ENCODE data around the gene DKK1. TPM values are rescaled to one million over a fixed set of nuclear protein-coding genes. Genes with fewer than 3 reads are reported as not detected.

DKK1 gene
- total and polyA plus RNA-seq, 5 experiments from 2014 or later = not detected

DNA sequence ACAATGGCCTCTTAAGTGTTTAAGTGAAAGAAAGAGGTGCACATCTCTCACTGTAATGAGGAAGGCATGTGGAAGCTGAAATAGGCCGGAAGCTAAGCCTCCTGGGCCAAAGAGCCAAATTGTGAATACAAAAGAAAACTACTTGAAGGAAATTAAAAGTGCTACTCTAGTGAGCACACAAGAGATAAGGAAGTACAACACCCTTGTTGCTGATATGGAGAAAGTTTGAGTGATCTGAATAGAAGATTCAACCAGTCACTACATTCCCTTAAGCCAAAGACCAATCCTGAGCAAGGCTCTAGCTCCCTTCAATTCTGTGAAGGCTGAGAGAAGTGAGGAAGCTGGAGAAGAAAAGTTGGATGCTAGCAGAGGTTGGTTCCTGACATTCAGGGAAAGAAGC, 8.2 kb downstream of the DKK1 start:
- H3K36me3 Mint-ChIP-seq = no peaks in the 10 kb centered on the region
- POLR2A ChIA-PET = no interaction called here
- ATAC-seq = no peak
- H3K9me3 Mint-ChIP-seq = peaks cover 0 to 3% (median 0%) of the 10 kb centered on the region in 9 donors
- H3K4me3 Mint-ChIP-seq = no peak overlapping the region
- no peaks in the 10 kb centered on the region for H3K4me1 Mint-ChIP-seq
- DNase-seq = no peak
- H3K27ac Mint-ChIP-seq = no peak overlapping the region
- peaks cover 0 to 6% (median 4%) of the 10 kb centered on the region in 5 donors for H3K27me3 Mint-ChIP-seq

DNA sequence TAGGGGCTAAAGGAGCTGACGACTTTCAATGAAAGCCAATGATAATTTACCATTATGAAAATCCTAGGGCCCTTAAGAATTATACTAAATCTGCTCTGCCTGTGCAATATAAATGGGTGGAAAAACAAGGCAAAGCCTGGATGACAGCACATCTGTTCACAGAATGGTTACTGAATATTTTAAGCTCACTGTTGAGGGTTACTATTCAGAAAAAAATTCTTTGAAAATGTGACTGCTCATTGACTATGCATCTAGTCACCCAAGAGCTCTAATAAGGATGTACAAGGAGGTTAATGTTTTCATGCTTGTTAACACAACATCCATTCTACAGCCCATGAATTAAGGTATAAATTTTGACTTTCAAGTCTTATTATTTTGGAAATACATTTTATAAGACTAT, 8.9 kb downstream of the DKK1 start:
- no peak overlapping the region for H3K27ac Mint-ChIP-seq
- H3K4me1 Mint-ChIP-seq = no peaks in the 10 kb centered on the region
- no peak overlapping the region for H3K4me3 Mint-ChIP-seq
- POLR2A ChIA-PET = no interaction called here
- H3K9me3 Mint-ChIP-seq = peaks cover 0 to 3% (median 0%) of the 10 kb centered on the region in 9 donors
- DNase-seq (no peak), ATAC-seq (no peak)
- no peaks in the 10 kb centered on the region for H3K36me3 Mint-ChIP-seq
- H3K27me3 Mint-ChIP-seq = peaks cover 0 to 5% (median 0%) of the 10 kb centered on the region in 5 donors

DNA sequence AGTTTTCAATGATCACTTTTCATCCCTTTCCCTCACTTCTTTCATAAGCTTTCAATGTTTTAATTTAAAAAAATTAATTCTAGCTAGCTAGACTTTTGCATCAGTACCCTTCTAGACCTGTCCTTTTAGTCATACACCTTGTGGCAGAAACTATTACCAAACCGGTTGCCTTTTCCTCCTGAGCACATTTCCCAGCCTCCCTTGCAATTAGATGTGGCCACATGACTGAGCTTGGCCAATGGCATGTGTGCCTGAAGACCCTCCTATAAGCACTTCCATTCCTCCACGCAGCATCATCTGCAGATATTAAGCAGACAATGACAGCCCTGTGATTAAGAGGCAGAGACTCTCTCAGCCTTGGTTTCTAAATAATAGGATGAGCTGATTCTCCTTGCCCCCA, 12.3 kb downstream of the DKK1 start:
- POLR2A ChIA-PET = no interaction called here
- Mint-ChIP-seq H3K36me3 (no peaks in the 10 kb centered on the region), H3K9me3 (peaks cover 0 to 4% (median 0%) of the 10 kb centered on the region in 9 donors), H3K4me1 (no peaks in the 10 kb centered on the region), H3K27me3 (peaks cover 0 to 4% (median 0%) of the 10 kb centered on the region in 5 donors), H3K4me3 (no peak overlapping the region), H3K27ac (no peak overlapping the region)
- DNase-seq (no peak), ATAC-seq (no peak)

DNA sequence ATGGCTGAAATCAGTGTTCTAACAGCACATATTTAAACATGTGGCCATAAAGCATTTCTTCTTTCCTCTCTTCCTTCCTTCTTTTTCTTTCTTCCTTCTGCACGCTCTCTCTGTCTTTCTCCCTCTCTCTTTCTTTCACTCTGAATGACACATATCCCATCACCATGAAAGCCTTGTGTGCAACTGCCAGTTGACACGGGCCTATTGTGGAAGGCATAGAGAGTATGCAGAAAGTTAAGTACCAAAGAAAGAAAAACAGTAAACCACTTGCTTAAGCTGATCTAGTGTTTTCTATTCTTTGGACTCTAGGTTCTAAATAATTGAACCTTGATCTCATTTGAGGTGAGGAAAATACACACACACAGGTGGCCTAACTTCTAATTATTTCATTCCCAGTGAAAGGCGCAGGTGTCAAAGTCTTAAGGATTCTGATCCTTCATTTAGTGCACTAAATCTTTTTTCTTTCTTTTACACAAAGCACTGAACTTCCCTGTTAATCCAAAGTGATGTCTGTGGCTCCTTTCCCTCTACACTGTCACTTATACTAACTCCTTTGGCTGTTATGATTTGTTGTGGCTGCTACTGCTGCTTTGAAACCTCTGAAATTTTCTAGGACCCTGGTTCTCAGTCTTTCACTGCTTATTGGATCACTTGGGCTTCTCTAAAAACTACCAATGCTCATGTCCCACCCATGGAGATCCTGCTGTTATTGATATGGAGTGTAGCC, 17.7 kb downstream of the DKK1 start:
- no peak for ATAC-seq
- H3K27ac Mint-ChIP-seq = no peak overlapping the region
- H3K4me3 Mint-ChIP-seq = no peak overlapping the region
- DNase-seq = no peak
- peaks cover 0 to 4% (median 0%) of the 10 kb centered on the region in 9 donors for H3K9me3 Mint-ChIP-seq
- H3K4me1 Mint-ChIP-seq = no peaks in the 10 kb centered on the region
- peaks cover 0 to 1% (median 0%) of the 10 kb centered on the region in 5 donors for H3K27me3 Mint-ChIP-seq
- POLR2A ChIA-PET = no interaction called here
- no peaks in the 10 kb centered on the region for H3K36me3 Mint-ChIP-seq

- DNase-seq (no peak), ATAC-seq (no peak)
- H3K27me3 Mint-ChIP-seq = peaks cover 0 to 5% (median 0%) of the 10 kb centered on the region in 5 donors
- H3K9me3 Mint-ChIP-seq = peaks cover 0 to 4% (median 0%) of the 10 kb centered on the region in 9 donors
- H3K4me1 Mint-ChIP-seq = no peaks in the 10 kb centered on the region
- H3K36me3 Mint-ChIP-seq = no peaks in the 10 kb centered on the region
- H3K27ac Mint-ChIP-seq = no peak overlapping the region
- H3K4me3 Mint-ChIP-seq = no peak overlapping the region
- POLR2A ChIA-PET = no interaction called here
These were observed 18.7 kb downstream of the DKK1 start for GRCh38 chr10:52332815-52333214.

DNA sequence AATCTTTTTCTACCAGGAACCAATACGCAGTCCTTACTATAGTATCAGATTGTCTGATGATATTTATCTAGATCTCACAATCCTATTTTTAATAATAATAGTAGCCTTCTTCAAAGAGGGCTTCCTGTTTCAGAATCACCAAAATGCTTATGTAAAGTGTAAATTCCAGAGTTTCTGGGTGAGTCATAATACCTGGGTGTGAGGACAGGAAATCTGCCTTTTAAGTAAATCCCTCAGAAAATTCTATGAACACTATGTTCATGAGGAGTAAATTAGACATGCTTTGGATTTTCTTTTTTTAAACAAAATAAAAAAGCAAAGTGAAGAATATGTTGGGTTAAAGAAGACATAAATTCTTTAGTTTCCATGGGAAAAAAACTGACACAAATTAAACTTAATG, 20.5 kb downstream of the DKK1 start:
- H3K36me3 Mint-ChIP-seq = no peaks in the 10 kb centered on the region
- peaks cover 0 to 6% (median 0%) of the 10 kb centered on the region in 5 donors for H3K27me3 Mint-ChIP-seq
- no peak overlapping the region for H3K27ac Mint-ChIP-seq
- H3K9me3 Mint-ChIP-seq = peaks cover 0 to 2% (median 0%) of the 10 kb centered on the region in 9 donors
- POLR2A ChIA-PET = no interaction called here
- H3K4me1 Mint-ChIP-seq = no peaks in the 10 kb centered on the region
- no peak overlapping the region for H3K4me3 Mint-ChIP-seq
- no peak for DNase-seq
- no peak for ATAC-seq

- POLR2A ChIA-PET = no interaction called here
- Mint-ChIP-seq H3K36me3 (no peaks in the 10 kb centered on the region), H3K27ac (no peak overlapping the region), H3K27me3 (peaks cover 0 to 6% (median 0%) of the 10 kb centered on the region in 5 donors), H3K4me3 (no peak overlapping the region), H3K4me1 (no peaks in the 10 kb centered on the region), H3K9me3 (peaks cover 0 to 2% (median 0%) of the 10 kb centered on the region in 9 donors)
- no peak for DNase-seq
- no peak for ATAC-seq
These were observed 21.6 kb downstream of the DKK1 start for GRCh38 chr10:52335665-52336064.

GRCh38 chr10:52337225-52337624, 23.1 kb downstream of the DKK1 start:
- POLR2A ChIA-PET = no interaction called here
- no peaks in the 10 kb centered on the region for H3K36me3 Mint-ChIP-seq
- H3K27me3 Mint-ChIP-seq = peaks cover 0 to 6% (median 0%) of the 10 kb centered on the region in 5 donors
- no peak for DNase-seq
- H3K9me3 Mint-ChIP-seq = peaks cover 0 to 2% (median 0%) of the 10 kb centered on the region in 9 donors
- ATAC-seq = no peak
- H3K4me3 Mint-ChIP-seq = no peak overlapping the region
- H3K4me1 Mint-ChIP-seq = no peaks in the 10 kb centered on the region
- H3K27ac Mint-ChIP-seq = no peak overlapping the region

- Mint-ChIP-seq H3K27ac (no peak overlapping the region), H3K4me3 (no peak overlapping the region), H3K27me3 (peaks cover 0 to 1% (median 0%) of the 10 kb centered on the region in 5 donors), H3K4me1 (no peaks in the 10 kb centered on the region), H3K9me3 (no peaks in the 10 kb centered on the region), H3K36me3 (no peaks in the 10 kb centered on the region)
- POLR2A ChIA-PET = no interaction called here
- no peak for DNase-seq
- no peak for ATAC-seq
These were observed 29.4 kb downstream of the DKK1 start for GRCh38 chr10:52343439-52343838.

GRCh38 chr10:52346394-52347326, 32.6 kb downstream of the DKK1 start:
- H3K4me1 Mint-ChIP-seq = no peaks in the 10 kb centered on the region
- peaks cover 0 to 1% (median 0%) of the 10 kb centered on the region in 5 donors for H3K27me3 Mint-ChIP-seq
- H3K36me3 Mint-ChIP-seq = no peaks in the 10 kb centered on the region
- H3K9me3 Mint-ChIP-seq = peaks cover 0 to 1% (median 0%) of the 10 kb centered on the region in 9 donors
- no peak overlapping the region for H3K4me3 Mint-ChIP-seq
- POLR2A ChIA-PET = no interaction called here
- H3K27ac Mint-ChIP-seq = no peak overlapping the region
- ATAC-seq (no peak), DNase-seq (no peak)

DNA sequence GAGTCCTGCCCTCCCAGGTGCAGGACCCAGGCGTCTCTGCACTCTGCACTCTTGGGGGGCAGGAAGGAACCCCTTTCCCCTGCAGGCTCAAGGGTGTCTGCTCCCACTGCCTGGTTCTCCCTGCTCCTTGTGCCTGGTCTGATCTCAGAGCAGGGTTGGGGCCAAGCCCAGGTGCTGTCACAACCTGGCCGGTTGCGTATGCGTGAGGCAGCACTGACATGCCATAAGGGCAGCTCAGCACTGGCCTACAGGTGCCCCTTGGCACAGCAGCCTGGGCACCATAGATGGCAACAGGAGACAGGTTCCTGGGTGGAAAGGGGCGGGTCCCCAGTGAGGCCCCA, 33.2 kb downstream of the DKK1 start:
- peaks cover 0 to 1% (median 0%) of the 10 kb centered on the region in 5 donors for H3K27me3 Mint-ChIP-seq
- no peak overlapping the region for H3K4me3 Mint-ChIP-seq
- no peaks in the 10 kb centered on the region for H3K36me3 Mint-ChIP-seq
- peaks cover 0 to 1% (median 0%) of the 10 kb centered on the region in 9 donors for H3K9me3 Mint-ChIP-seq
- DNase-seq (no peak), ATAC-seq (no peak)
- POLR2A ChIA-PET = no interaction called here
- H3K27ac Mint-ChIP-seq = no peak overlapping the region
- H3K4me1 Mint-ChIP-seq = no peaks in the 10 kb centered on the region

- Mint-ChIP-seq H3K36me3 (no peaks in the 10 kb centered on the region), H3K4me1 (no peaks in the 10 kb centered on the region), H3K27me3 (peaks cover 0 to 1% (median 0%) of the 10 kb centered on the region in 5 donors), H3K27ac (no peak overlapping the region), H3K4me3 (no peak overlapping the region), H3K9me3 (peaks cover 0 to 1% (median 0%) of the 10 kb centered on the region in 9 donors)
- DNase-seq (no peak), ATAC-seq (no peak)
- POLR2A ChIA-PET = no interaction called here
These were observed 34.0 kb downstream of the DKK1 start for GRCh38 chr10:52348037-52348564.

DNA sequence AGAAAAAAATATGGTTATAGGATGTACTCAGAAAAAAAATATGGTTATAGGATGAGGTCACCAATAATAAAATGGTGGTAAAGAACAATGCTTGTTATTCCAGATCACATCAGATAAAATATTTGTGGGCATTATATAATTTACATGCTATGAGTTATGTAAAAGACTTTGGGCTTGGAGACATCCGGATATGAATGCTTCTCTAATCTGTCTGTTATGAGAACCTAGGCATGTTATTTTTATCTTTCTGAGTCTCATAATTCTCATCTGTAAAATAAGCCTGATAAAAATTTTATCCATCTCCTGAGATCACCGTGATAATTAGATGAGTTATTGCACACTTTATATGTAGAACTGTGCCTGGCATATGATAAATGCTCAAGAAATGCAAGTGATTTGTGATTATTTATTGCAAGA, 37.8 kb downstream of the DKK1 start:
- H3K27ac Mint-ChIP-seq = no peak overlapping the region
- no peak overlapping the region for H3K4me3 Mint-ChIP-seq
- POLR2A ChIA-PET = no interaction called here
- H3K36me3 Mint-ChIP-seq = no peaks in the 10 kb centered on the region
- ATAC-seq (no peak), DNase-seq (no peak)
- peaks cover 0 to 4% (median 0%) of the 10 kb centered on the region in 9 donors for H3K9me3 Mint-ChIP-seq
- no peaks in the 10 kb centered on the region for H3K4me1 Mint-ChIP-seq
- H3K27me3 Mint-ChIP-seq = no peaks in the 10 kb centered on the region
